ENCODE results near the gene RPS18. TPM values are rescaled to one million over a fixed set of nuclear protein-coding genes. Genes with fewer than 3 reads are reported as not detected.
A peak's percentile ranks its signal among the peaks of the same experiment; 100 is the strongest.

Gene RPS18
- total and polyA plus RNA-seq, 2 of the 13 experiments (the other 11 are each of a cell fraction or from before 2014, with no cell fraction given) = 3,896 to 5,806 TPM

DNA sequence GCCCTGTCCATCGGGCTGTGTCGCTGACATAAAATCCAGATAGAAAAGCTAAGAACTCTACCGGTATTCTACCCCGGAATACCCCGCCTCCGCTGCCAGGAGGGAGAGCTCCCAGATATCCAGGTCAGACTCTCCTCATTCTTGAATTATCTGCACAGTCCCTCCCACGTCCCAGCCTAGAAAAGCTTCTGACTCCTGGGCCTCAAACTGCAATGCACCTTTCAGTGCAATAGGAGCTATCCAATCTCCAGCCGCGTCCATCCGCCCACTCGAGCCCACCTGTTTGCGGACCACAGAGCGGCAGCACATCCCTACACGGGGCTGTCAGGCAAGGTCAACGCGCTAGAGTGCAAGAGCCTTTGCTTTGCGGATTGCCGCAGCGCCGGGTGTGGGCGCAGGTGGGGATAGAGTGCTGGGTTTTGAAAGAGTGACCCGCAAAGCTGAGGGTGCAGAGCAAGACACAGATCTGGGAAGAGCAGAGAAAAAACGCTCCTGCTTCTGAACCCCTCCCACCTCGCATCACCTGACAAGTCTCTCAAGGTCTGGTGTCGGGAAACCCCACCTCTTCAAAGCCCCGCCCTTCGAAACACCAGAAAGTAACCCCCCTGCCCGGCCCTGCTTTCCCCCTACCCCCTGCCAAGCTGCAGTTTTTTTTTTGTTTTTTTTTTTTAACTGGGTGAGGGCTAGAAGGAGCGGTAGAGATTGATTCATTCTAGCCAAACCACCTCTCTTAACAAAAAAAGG is 40.7 kb downstream of the RPS18 start (continued):
- TF ChIP-seq, protein P1, sequence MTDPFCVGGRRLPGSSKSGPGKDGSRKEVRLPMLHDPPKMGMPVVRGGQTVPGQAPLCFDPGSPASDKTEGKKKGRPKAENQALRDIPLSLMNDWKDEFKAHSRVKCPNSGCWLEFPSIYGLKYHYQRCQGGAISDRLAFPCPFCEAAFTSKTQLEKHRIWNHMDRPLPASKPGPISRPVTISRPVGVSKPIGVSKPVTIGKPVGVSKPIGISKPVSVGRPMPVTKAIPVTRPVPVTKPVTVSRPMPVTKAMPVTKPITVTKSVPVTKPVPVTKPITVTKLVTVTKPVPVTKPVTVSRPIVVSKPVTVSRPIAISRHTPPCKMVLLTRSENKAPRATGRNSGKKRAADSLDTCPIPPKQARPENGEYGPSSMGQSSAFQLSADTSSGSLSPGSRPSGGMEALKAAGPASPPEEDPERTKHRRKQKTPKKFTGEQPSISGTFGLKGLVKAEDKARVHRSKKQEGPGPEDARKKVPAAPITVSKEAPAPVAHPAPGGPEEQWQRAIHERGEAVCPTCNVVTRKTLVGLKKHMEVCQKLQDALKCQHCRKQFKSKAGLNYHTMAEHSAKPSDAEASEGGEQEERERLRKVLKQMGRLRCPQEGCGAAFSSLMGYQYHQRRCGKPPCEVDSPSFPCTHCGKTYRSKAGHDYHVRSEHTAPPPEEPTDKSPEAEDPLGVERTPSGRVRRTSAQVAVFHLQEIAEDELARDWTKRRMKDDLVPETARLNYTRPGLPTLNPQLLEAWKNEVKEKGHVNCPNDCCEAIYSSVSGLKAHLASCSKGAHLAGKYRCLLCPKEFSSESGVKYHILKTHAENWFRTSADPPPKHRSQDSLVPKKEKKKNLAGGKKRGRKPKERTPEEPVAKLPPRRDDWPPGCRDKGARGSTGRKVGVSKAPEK (CRISPR knock-in tag; IDR thresholded peaks at IDR 0.05; ENCODE audit: borderline replicate concordance) = no peak
- TF ChIP-seq, protein P2, sequence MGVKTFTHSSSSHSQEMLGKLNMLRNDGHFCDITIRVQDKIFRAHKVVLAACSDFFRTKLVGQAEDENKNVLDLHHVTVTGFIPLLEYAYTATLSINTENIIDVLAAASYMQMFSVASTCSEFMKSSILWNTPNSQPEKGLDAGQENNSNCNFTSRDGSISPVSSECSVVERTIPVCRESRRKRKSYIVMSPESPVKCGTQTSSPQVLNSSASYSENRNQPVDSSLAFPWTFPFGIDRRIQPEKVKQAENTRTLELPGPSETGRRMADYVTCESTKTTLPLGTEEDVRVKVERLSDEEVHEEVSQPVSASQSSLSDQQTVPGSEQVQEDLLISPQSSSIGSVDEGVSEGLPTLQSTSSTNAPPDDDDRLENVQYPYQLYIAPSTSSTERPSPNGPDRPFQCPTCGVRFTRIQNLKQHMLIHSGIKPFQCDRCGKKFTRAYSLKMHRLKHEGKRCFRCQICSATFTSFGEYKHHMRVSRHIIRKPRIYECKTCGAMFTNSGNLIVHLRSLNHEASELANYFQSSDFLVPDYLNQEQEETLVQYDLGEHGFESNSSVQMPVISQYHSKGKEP (CRISPR knock-in tag; IDR thresholded peaks at IDR 0.05) = no peak
- TF ChIP-seq REPIN1 (CRISPR knock-in tag; IDR thresholded peaks at IDR 0.05; ENCODE audit: borderline replicate concordance, low read depth) = no peak
- no peak for TF ChIP-seq FLYWCH1 (CRISPR knock-in tag; IDR thresholded peaks at IDR 0.05)
- no peak for TF ChIP-seq ZNF720 (CRISPR knock-in tag; IDR thresholded peaks at IDR 0.05)
- TF ChIP-seq AKAP8 (CRISPR knock-in tag; IDR thresholded peaks at IDR 0.05) = no peak
- TF ChIP-seq YEATS4 (CRISPR knock-in tag; IDR thresholded peaks at IDR 0.05; ENCODE audit: borderline replicate concordance) = no peak
- TF ChIP-seq TSC22D2 (CRISPR knock-in tag; IDR thresholded peaks at IDR 0.05; ENCODE audit: borderline replicate concordance) = 0 out of 2 replicates have a peak, but pooled peaks have one; percentile 33
- no peak for TF ChIP-seq ZNF446 (CRISPR knock-in tag; IDR thresholded peaks at IDR 0.05)
- peak; percentile 39; the same call in 1 of the 2 replicates for TF ChIP-seq FOXO1 (CRISPR knock-in tag; IDR thresholded peaks at IDR 0.05)
- peak; percentile 82; the same call in 1 of the 2 replicates for TF ChIP-seq ZBTB7B (CRISPR knock-in tag; IDR thresholded peaks at IDR 0.05)
- no peak for TF ChIP-seq ZSCAN20 (CRISPR knock-in tag; IDR thresholded peaks at IDR 0.05; ENCODE audit: borderline replicate concordance)
- TF ChIP-seq SOX5 (CRISPR knock-in tag; IDR thresholded peaks at IDR 0.05; ENCODE audit: borderline replicate concordance) = peak; percentile 39; the same call in 1 of the 2 replicates
- peak; percentile 44; the same call in 1 of the 2 replicates for TF ChIP-seq GABPB1 (CRISPR knock-in tag; IDR thresholded peaks at IDR 0.05)
- TF ChIP-seq KMT2B (CRISPR knock-in tag; IDR thresholded peaks at IDR 0.05) = peak; percentile 36; the same call in 1 of the 2 replicates
- TF ChIP-seq, protein P3, sequence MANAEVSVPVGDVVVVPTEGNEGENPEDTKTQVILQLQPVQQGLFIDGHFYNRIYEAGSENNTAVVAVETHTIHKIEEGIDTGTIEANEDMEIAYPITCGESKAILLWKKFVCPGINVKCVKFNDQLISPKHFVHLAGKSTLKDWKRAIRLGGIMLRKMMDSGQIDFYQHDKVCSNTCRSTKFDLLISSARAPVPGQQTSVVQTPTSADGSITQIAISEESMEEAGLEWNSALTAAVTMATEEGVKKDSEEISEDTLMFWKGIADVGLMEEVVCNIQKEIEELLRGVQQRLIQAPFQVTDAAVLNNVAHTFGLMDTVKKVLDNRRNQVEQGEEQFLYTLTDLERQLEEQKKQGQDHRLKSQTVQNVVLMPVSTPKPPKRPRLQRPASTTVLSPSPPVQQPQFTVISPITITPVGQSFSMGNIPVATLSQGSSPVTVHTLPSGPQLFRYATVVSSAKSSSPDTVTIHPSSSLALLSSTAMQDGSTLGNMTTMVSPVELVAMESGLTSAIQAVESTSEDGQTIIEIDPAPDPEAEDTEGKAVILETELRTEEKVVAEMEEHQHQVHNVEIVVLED (CRISPR knock-in tag; IDR thresholded peaks at IDR 0.05; ENCODE audit: borderline replicate concordance) = peak; percentile 40; the same call in 1 of the 2 replicates
- TF ChIP-seq, protein P4, sequence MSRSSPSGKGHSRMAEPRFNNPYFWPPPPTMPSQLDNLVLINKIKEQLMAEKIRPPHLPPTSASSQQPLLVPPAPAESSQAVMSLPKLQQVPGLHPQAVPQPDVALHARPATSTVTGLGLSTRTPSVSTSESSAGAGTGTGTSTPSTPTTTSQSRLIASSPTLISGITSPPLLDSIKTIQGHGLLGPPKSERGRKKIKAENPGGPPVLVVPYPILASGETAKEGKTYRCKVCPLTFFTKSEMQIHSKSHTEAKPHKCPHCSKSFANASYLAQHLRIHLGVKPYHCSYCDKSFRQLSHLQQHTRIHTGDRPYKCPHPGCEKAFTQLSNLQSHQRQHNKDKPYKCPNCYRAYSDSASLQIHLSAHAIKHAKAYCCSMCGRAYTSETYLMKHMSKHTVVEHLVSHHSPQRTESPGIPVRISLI (CRISPR knock-in tag; IDR thresholded peaks at IDR 0.05; ENCODE audit: borderline replicate concordance) = peak; percentile 69; the same call in 1 of the 2 replicates
- no peak for TF ChIP-seq REXO4 (CRISPR knock-in tag; IDR thresholded peaks at IDR 0.05; ENCODE audit: borderline replicate concordance)

All from HepG2 (cell line).